Neural cell (in vitro differentiated cells): Measurements from ENCODE around the gene C4BPB.

Experiments used
- EP300 ChIP-seq: fragments of 450-650 bp; conservative IDR thresholded peaks from 2 replicates; pipeline ENCODE4 v1.6.1; 2014; ENCODE audit warnings: antibody characterized with exemption, mild to moderate bottlenecking, moderate library complexity; ENCODE audit not compliant: poor library complexity, severe bottlenecking
- POLR2AphosphoS5 ChIP-seq: IDR thresholded peaks from 2 replicates; pipeline ENCODE4 v1.6.1; 2012
- RAD21 ChIP-seq: fragments of 450-650 bp; conservative IDR thresholded peaks from 2 replicates; pipeline ENCODE4 v1.6.1; 2014; ENCODE audit warnings: antibody characterized with exemption, mild to moderate bottlenecking, moderate library complexity
- TAF1 ChIP-seq: IDR thresholded peaks from 2 replicates; pipeline ENCODE4 v1.6.1; 2012; ENCODE audit warnings: low read depth
- TF ChIP-seq, protein P1 (sequence below): fragments of 450-650 bp; IDR thresholded peaks from 2 replicates; pipeline ENCODE4 v1.5.1; 2014; ENCODE audit warnings: antibody characterized with exemption, mild to moderate bottlenecking, moderate library complexity; ENCODE audit not compliant: poor library complexity, severe bottlenecking
- TF ChIP-seq, protein P2 (sequence below): IDR thresholded peaks from 2 replicates; pipeline ENCODE4 v1.6.1; 2012; ENCODE audit warnings: borderline replicate concordance

DNA sequence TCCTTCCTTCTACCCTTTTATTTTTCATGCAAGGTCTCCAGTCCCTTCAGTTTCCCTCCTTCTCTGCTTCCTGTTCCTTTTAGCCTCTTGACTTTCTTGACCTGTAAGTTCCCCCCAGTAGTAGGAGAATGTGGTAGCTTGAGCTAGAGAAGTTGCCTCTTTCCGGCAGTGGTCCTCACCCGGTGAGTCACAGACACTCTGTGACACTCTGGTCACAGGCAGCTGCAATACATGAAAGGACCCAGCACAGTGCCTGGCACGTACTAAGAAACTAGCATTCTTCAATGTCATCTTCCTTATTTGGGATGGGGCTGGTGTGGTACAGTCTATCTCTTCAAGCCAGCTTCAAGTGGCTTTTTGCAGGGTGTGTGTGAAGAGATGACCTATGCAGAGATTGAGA, 19.6 kb upstream of the C4BPB start:
- TF ChIP-seq, protein P1, sequence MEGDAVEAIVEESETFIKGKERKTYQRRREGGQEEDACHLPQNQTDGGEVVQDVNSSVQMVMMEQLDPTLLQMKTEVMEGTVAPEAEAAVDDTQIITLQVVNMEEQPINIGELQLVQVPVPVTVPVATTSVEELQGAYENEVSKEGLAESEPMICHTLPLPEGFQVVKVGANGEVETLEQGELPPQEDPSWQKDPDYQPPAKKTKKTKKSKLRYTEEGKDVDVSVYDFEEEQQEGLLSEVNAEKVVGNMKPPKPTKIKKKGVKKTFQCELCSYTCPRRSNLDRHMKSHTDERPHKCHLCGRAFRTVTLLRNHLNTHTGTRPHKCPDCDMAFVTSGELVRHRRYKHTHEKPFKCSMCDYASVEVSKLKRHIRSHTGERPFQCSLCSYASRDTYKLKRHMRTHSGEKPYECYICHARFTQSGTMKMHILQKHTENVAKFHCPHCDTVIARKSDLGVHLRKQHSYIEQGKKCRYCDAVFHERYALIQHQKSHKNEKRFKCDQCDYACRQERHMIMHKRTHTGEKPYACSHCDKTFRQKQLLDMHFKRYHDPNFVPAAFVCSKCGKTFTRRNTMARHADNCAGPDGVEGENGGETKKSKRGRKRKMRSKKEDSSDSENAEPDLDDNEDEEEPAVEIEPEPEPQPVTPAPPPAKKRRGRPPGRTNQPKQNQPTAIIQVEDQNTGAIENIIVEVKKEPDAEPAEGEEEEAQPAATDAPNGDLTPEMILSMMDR, result no peak
- TF ChIP-seq POLR2AphosphoS5, result no peak
- TF ChIP-seq, protein P2, sequence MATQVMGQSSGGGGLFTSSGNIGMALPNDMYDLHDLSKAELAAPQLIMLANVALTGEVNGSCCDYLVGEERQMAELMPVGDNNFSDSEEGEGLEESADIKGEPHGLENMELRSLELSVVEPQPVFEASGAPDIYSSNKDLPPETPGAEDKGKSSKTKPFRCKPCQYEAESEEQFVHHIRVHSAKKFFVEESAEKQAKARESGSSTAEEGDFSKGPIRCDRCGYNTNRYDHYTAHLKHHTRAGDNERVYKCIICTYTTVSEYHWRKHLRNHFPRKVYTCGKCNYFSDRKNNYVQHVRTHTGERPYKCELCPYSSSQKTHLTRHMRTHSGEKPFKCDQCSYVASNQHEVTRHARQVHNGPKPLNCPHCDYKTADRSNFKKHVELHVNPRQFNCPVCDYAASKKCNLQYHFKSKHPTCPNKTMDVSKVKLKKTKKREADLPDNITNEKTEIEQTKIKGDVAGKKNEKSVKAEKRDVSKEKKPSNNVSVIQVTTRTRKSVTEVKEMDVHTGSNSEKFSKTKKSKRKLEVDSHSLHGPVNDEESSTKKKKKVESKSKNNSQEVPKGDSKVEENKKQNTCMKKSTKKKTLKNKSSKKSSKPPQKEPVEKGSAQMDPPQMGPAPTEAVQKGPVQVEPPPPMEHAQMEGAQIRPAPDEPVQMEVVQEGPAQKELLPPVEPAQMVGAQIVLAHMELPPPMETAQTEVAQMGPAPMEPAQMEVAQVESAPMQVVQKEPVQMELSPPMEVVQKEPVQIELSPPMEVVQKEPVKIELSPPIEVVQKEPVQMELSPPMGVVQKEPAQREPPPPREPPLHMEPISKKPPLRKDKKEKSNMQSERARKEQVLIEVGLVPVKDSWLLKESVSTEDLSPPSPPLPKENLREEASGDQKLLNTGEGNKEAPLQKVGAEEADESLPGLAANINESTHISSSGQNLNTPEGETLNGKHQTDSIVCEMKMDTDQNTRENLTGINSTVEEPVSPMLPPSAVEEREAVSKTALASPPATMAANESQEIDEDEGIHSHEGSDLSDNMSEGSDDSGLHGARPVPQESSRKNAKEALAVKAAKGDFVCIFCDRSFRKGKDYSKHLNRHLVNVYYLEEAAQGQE, result no peak
- no peak for TF ChIP-seq EP300
- TF ChIP-seq TAF1, result no peak
- TF ChIP-seq RAD21, result no peak
